ENCODE results near the gene CNN2. TPM values are rescaled to one million over a fixed set of nuclear protein-coding genes. Genes with fewer than 3 reads are reported as not detected.
A peak's percentile ranks its signal among the peaks of the same experiment; 100 is the strongest.

Gene CNN2
- total RNA-seq: 100 to 1,000 TPM; 108 to 132 TPM

- peak within 1 kb of the TSS; percentile 89 for H3K4me3 ChIP-seq
- intact Hi-C loops (cut with DNase I): no loop called here
- H3K36me3 ChIP-seq: no peaks in the 10 kb centered on the region
- peak within 1 kb of the TSS; percentile 94 to 95 for H3K9ac ChIP-seq (ENCODE audit: low read depth in 2 of 2, low read length in 2 of 2)
- DNase-seq: peak; percentile 87
- H3K4me1 ChIP-seq: peaks cover 10% of the 10 kb centered on the region
- H3K27ac ChIP-seq: peak within 1 kb of the TSS; percentile 95
- H3K27me3 ChIP-seq: no peaks in the 10 kb centered on the region
- TF ChIP-seq, protein P1, sequence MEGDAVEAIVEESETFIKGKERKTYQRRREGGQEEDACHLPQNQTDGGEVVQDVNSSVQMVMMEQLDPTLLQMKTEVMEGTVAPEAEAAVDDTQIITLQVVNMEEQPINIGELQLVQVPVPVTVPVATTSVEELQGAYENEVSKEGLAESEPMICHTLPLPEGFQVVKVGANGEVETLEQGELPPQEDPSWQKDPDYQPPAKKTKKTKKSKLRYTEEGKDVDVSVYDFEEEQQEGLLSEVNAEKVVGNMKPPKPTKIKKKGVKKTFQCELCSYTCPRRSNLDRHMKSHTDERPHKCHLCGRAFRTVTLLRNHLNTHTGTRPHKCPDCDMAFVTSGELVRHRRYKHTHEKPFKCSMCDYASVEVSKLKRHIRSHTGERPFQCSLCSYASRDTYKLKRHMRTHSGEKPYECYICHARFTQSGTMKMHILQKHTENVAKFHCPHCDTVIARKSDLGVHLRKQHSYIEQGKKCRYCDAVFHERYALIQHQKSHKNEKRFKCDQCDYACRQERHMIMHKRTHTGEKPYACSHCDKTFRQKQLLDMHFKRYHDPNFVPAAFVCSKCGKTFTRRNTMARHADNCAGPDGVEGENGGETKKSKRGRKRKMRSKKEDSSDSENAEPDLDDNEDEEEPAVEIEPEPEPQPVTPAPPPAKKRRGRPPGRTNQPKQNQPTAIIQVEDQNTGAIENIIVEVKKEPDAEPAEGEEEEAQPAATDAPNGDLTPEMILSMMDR (IDR thresholded peaks at IDR 0.05): no peak
- H3K9me3 ChIP-seq: no peaks in the 10 kb centered on the region
Observed at GRCh38 chr19:1025960-1026782, at the start of gene CNN2. CNN2 (plus strand) TSS chr19:1026608; CDS start chr19:1026662, 54 bp downstream.

DNA sequence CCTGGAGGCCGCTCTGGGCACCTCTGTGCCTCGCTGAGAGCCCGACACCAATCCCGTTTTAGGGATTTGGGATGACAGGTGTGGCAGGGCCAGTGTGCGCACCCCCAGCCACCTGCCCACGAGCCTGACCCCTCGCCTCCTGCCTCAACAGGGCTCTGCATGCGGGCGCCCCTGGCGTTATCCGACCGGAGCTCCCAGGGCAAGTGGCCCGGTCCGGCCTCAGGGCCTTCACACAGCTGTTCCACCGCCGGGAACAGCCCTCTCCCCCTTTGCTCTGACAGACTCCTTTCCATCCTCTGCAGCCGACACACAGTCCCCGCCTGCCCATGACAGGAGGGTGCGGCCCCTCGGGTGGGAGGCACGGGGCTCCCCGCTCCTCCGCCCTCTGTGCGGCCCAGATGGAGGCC is 49.3 kb upstream of the CNN2 start:
- Histone ChIP-seq H3K27me3 (no peaks in the 10 kb centered on the region), H3K36me3 (no peaks in the 10 kb centered on the region), H3K9me3 (no peaks in the 10 kb centered on the region), H3K9ac (ENCODE audit: low read depth in 2 of 2, low read length in 2 of 2) (no peak overlapping the region), H3K4me3 (no peak overlapping the region), H3K4me1 (no peaks in the 10 kb centered on the region), H3K27ac (no peak overlapping the region)
- DNase-seq: no peak
- TF ChIP-seq, protein P1 (IDR thresholded peaks at IDR 0.05): no peak
- intact Hi-C loops (cut with DNase I): loop anchor here (10.0 kb wide), 1 partner anchor 202 kb away; no protein-coding TSS in a partner anchor

DNA sequence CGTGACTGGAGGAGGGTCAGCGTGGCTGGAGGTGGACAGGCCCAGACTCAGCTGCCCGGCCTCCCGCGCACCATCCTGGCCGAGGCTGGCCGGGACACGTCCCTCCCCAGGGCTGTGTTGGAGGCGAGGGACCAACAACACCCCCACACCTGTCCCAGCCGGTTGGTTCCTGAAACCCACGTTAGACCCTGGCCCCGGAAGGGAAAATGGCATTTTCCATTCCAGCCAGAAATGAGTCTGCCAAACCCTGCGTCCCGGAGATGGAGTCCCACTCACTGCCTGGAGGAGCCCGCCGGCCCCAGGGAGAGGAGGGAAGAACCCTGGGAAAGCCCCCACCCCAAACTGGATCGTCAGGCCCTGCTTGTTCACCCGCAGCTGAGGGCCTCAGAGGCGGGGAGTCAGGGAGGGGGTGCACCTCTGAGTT is 47.1 kb upstream of the CNN2 start:
- H3K4me3 ChIP-seq: no peak overlapping the region
- no peak overlapping the region for H3K27ac ChIP-seq
- no peaks in the 10 kb centered on the region for H3K36me3 ChIP-seq
- no peak overlapping the region for H3K9ac ChIP-seq (ENCODE audit: low read depth in 2 of 2, low read length in 2 of 2)
- intact Hi-C loops (cut with DNase I): loop anchor here (10.0 kb wide), 1 partner anchor 205 kb away; no protein-coding TSS in a partner anchor
- no peaks in the 10 kb centered on the region for H3K4me1 ChIP-seq
- H3K27me3 ChIP-seq: no peaks in the 10 kb centered on the region
- H3K9me3 ChIP-seq: no peaks in the 10 kb centered on the region
- no peak for DNase-seq
- TF ChIP-seq, protein P1 (IDR thresholded peaks at IDR 0.05): no peak

- H3K9ac ChIP-seq (ENCODE audit: low read depth in 2 of 2, low read length in 2 of 2): no peak overlapping the region
- no peaks in the 10 kb centered on the region for H3K9me3 ChIP-seq
- intact Hi-C loops (cut with DNase I): loop anchor here (10.0 kb wide), 1 partner anchor 116 kb away; no protein-coding TSS in a partner anchor
- TF ChIP-seq, protein P1 (IDR thresholded peaks at IDR 0.05): no peak
- no peak for DNase-seq
- H3K27me3 ChIP-seq: no peaks in the 10 kb centered on the region
- H3K4me3 ChIP-seq: no peak overlapping the region
- H3K27ac ChIP-seq: no peak overlapping the region
- no peaks in the 10 kb centered on the region for H3K36me3 ChIP-seq
- H3K4me1 ChIP-seq: no peaks in the 10 kb centered on the region
Observed at GRCh38 chr19:980133-980998, 46.0 kb upstream of the CNN2 start.

GRCh38 chr19:982567-983170 is 43.7 kb upstream of the CNN2 start:
- Histone ChIP-seq H3K27me3 (no peaks in the 10 kb centered on the region), H3K9ac (ENCODE audit: low read depth in 2 of 2, low read length in 2 of 2) (peak overlapping the region in 1 of 2 donors; percentile 43)

More at GRCh38 chr19:982567-983170, 43.7 kb upstream of the CNN2 start:
- no peak overlapping the region for H3K27ac ChIP-seq
- intact Hi-C loops (cut with DNase I): loop anchor here (1.0 to 10.0 kb wide), 2 partner anchors 61 to 118 kb away; no protein-coding TSS in a partner anchor
- H3K9me3 ChIP-seq: no peaks in the 10 kb centered on the region
- TF ChIP-seq, protein P1 (IDR thresholded peaks at IDR 0.05): peak; percentile 88
- peak; percentile 77 for DNase-seq
- no peaks in the 10 kb centered on the region for H3K36me3 ChIP-seq
- no peaks in the 10 kb centered on the region for H3K4me1 ChIP-seq
- H3K4me3 ChIP-seq: peak overlapping the region; percentile 38
